ENCODE measurements around the gene SPDYE17. TPM values are rescaled to one million over a fixed set of nuclear protein-coding genes. Genes with fewer than 3 reads are reported as not detected.
A peak's percentile ranks its signal among the peaks of the same experiment; 100 is the strongest.
"Not testable (repeated sequence)": the region's sequence is repeated elsewhere in the genome, so short reads cannot be mapped to it uniquely, and the experiment has no call there.

SPDYE17 gene
- total RNA-seq, 6 experiments from 2014 or later, result not detected

DNA sequence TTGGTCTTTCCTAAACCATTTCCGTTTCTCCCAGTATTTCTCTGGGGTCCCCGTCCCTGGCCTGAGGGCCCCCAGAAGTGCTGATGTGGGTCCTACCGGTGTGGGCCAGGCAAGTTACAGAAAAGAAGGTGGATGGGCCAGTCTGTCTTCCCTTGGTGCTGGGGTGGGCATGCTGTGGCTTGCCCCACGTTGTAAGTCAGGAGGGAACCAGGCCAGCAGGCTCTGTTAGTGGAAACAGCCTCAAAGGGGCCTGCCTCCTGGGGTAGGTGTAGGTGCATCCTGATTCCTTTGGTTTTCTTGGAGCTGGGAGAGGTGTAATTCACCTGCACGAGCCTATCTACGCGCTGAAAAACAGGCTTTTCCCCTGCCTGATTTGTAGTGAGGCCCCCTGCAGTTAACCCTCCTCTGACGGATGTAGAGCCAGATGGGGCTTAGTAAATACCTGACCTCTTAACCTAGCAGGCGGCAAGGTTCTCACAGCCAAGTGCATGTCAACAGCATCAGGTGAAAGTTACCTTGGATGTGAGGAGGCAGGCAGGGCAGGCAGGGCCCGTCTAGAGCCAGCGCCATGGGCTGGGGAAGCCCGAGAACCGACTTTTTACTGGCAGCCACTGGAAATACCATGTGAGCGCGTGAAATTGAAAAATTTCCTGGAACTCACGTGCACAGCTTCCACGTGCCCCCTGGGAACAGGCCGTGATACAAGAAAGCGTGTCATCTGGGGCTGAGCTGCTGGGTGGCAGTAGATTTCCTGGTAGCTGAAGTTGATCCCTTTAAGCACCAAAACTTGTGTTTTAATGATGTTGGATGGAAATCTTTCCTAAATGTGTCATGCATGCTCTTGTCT lies 48.0 kb downstream of the SPDYE17 start:
- ATAC-seq, result peak in 1 of 4 donors; percentile 9
- H3K4me3 ChIP-seq; H3K27ac ChIP-seq; H3K36me3 ChIP-seq; H3K27me3 ChIP-seq; H3K9me3 ChIP-seq; DNase-seq; intact Hi-C loops (cut with DNase I); H3K4me1 ChIP-seq: not testable (repeated sequence)
- WGBS (ENCODE audit: insufficient coverage, low coverage, low lambda C conversion rate, missing lambda C conversion rate), result no CpG with 5 or more reads among the region's 19 CpGs

DNA sequence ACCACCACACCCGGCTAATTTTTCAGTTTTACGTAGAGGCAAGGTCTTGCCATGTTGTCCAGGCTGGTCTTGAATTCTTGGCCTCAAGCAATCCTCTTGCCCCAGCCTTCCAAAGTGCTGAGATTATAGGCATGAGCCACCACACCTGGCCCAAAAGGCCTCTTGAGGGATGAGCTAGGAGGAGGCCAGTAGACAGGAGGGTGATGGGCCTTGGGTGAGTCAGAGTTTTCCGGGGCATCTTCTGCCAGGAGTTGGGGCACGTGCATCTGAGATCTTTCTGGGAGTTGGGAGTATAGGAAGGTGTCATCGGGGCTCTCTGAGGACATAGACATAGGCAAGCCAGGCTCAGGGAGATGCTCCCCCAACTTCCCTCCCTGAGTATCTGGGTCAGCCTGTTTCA lies 48.8 kb downstream of the SPDYE17 start:
- H3K9me3 ChIP-seq; H3K4me3 ChIP-seq; H3K36me3 ChIP-seq; H3K27me3 ChIP-seq; H3K27ac ChIP-seq; intact Hi-C loops (cut with DNase I); H3K4me1 ChIP-seq; DNase-seq; ATAC-seq: not testable (repeated sequence)
- WGBS (ENCODE audit: insufficient coverage, low coverage, low lambda C conversion rate, missing lambda C conversion rate), result 100% methylated on average over 2 of the region's 5 CpGs

GRCh38 chr7:76982501-76982900 lies 49.7 kb downstream of the SPDYE17 start:
- intact Hi-C loops (cut with DNase I); H3K9me3 ChIP-seq: not testable (repeated sequence)
- WGBS (ENCODE audit: insufficient coverage, low coverage, low lambda C conversion rate, missing lambda C conversion rate), result no CpG with 5 or more reads among the region's 10 CpGs

GRCh38 chr7:76981187-76981970 lies 50.8 kb downstream of the SPDYE17 start:
- H3K36me3 ChIP-seq; intact Hi-C loops (cut with DNase I); DNase-seq; H3K4me3 ChIP-seq; ATAC-seq; H3K9me3 ChIP-seq; H3K27me3 ChIP-seq; H3K27ac ChIP-seq; H3K4me1 ChIP-seq: not testable (repeated sequence)
- WGBS (ENCODE audit: insufficient coverage, low coverage, low lambda C conversion rate, missing lambda C conversion rate), result 100% methylated on average over 2 of the region's 26 CpGs

More at GRCh38 chr7:76982501-76982900, 49.7 kb downstream of the SPDYE17 start:
- not testable (repeated sequence) for H3K27me3 ChIP-seq, H3K4me3 ChIP-seq, DNase-seq, H3K27ac ChIP-seq, ATAC-seq, H3K4me1 ChIP-seq, H3K36me3 ChIP-seq

- H3K4me1 ChIP-seq; H3K27me3 ChIP-seq; H3K9me3 ChIP-seq; H3K27ac ChIP-seq; DNase-seq; intact Hi-C loops (cut with DNase I); H3K36me3 ChIP-seq; H3K4me3 ChIP-seq: not testable (repeated sequence)
- WGBS (ENCODE audit: insufficient coverage, low coverage, low lambda C conversion rate, missing lambda C conversion rate), result 100% methylated on average over 1 of the region's 21 CpGs
- ATAC-seq, result peak in 1 of 4 donors; percentile 10
These were observed 51.6 kb downstream of the SPDYE17 start for GRCh38 chr7:76980576-76980975.

DNA sequence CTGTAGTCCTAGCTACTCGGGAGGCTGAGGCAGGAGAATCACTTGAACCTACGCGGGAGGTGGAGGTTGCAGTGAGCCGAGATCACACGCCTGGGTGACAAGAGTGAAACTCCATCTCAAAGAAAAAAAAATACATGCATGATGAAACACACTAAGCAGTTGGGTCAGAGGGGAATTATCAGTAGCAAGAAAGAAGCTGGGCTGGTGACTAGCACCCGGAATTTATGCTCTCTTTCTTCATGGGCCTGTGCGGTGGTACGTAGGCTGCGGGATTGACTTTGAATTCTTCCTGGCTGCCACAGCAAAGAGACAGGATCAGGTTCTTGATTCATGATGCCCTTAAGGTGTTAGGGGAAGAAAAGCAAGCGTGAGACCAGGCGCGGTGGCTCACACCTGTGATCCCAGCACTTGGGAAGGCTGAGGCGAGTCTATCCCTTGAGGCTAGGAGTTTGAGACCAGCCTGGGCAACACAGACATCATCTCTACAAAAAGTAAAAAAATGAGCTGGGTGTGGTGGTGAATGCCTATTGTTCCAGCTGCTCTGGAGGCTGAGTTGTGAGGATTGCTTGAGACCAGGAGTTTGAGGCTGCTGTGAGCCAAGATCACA lies 54.3 kb downstream of the SPDYE17 start:
- H3K4me1 ChIP-seq; H3K27me3 ChIP-seq; H3K27ac ChIP-seq; H3K4me3 ChIP-seq; DNase-seq; H3K36me3 ChIP-seq; H3K9me3 ChIP-seq; intact Hi-C loops (cut with DNase I); ATAC-seq: not testable (repeated sequence)
- WGBS (ENCODE audit: insufficient coverage, low coverage, low lambda C conversion rate, missing lambda C conversion rate), result 82% methylated on average over 4 of the region's 13 CpGs

DNA sequence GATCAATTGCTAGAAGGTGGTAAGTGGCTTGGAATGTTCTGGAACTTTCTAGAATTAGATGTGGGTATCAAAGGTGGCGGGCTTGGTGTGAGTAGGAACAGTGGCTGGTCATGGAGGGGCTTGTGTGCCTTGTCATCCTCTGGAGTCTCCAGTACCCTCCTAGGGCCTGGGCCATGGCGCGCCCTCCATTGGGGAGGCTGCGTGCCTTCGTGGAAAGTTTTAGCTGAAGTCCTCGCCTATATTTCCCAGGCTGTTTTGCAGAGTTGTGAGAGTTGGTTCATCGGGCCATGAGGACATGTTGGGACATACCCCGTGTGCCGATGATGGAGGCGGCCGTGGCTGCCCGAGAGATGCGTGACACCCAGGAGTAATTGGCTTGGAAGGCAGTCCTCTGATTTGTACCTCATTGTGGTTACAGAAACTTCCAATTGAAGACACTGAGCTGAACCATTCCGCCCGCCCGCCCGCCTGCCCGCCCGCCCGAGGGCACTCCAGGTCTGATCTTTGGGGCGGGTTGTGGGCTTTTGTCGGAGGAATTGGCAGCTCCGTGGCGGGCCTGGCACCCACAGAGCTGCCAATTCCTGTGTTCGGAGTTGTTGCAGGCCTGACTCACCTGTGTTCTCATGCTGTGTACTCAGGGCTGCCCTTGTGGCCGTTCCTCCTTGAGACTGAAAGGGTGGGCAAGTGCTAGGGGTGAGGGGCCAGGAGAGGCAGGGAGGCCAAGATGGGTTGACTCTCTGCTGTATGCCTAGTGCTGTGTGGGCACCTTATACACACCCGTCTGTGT lies 57.2 kb downstream of the SPDYE17 start:
- intact Hi-C loops (cut with DNase I); H3K36me3 ChIP-seq; H3K27me3 ChIP-seq; H3K27ac ChIP-seq; ATAC-seq; H3K9me3 ChIP-seq; DNase-seq; H3K4me1 ChIP-seq; H3K4me3 ChIP-seq: not testable (repeated sequence)
- no CpG with 5 or more reads among the region's 27 CpGs for WGBS (ENCODE audit: insufficient coverage, low coverage, low lambda C conversion rate, missing lambda C conversion rate)

- DNase-seq; ATAC-seq; H3K36me3 ChIP-seq; intact Hi-C loops (cut with DNase I); H3K4me1 ChIP-seq; H3K9me3 ChIP-seq; H3K27ac ChIP-seq; H3K4me3 ChIP-seq; H3K27me3 ChIP-seq: not testable (repeated sequence)
- WGBS (ENCODE audit: insufficient coverage, low coverage, low lambda C conversion rate, missing lambda C conversion rate), result no CpG with 5 or more reads among the region's 12 CpGs
These were observed 57.8 kb downstream of the SPDYE17 start for GRCh38 chr7:76974336-76974735.

DNA sequence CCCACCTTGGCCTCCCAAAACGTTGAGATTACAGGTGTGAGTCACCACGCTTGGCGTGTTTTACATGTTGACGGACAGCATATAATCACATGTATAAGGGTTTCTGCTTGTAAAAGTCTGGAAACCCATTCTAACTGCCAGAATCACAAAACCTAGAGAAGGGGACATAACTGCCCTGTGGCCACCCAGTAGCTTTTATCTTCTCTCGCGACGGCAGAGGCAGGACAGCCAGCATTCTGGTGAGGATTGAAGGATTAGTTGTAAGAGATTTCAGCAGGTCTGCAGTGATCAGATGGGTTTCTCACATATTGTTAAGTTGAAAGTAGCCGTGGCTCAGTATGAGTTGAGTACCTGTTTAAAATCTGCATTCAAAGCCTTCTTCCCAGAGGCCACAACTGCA lies 59.8 kb downstream of the SPDYE17 start:
- ATAC-seq; H3K27ac ChIP-seq; DNase-seq; H3K4me1 ChIP-seq; H3K4me3 ChIP-seq; H3K36me3 ChIP-seq; H3K27me3 ChIP-seq; intact Hi-C loops (cut with DNase I); H3K9me3 ChIP-seq: not testable (repeated sequence)
- WGBS (ENCODE audit: insufficient coverage, low coverage, low lambda C conversion rate, missing lambda C conversion rate), result 91% methylated on average over 3 of the region's 8 CpGs

Measured in right lobe of liver (tissue), 6 donors.